Mononuclear cell (primary cell): ENCODE results near the gene ZNF692. TPM values are rescaled to one million over a fixed set of nuclear protein-coding genes. Genes with fewer than 3 reads are reported as not detected.

Source experiments
- H3K27me3 ChIP-seq: 2 replicates; pipeline ENCODE4 v1.6.0; 2011; ENCODE audit warnings: low read length, control low read depth; ENCODE audit not compliant: insufficient read depth
- H3K4me1 ChIP-seq: 2 replicates; pipeline ENCODE4 v1.5.1; 2011; ENCODE audit warnings: mild to moderate bottlenecking, low read length, control low read depth; ENCODE audit not compliant: insufficient read depth
- H3K4me3 ChIP-seq: 2 replicates; pipeline ENCODE4 v1.5.1; 2011; ENCODE audit warnings: mild to moderate bottlenecking, low read length, moderate library complexity
- H3K9me3 ChIP-seq: 2 replicates; pipeline ENCODE4 v1.5.1; 2011; ENCODE audit warnings: low read depth, mild to moderate bottlenecking, control low read depth, low read length
- total RNA-seq: library from RNA; depleted of rRNA; stranded (reverse); fragments of >200 nt; gene quantifications from one replicate; pipeline ENCODE4 v1.2.3, GENCODE V29; 2012

The ZNF692 gene
- total RNA-seq, 1 donor = 5.6 TPM

GRCh38 chr1:248858096-248858890 is 592 bp downstream of the ZNF692 start:
- Histone ChIP-seq H3K9me3 (no peaks in the 10 kb centered on the region), H3K27me3 (no peaks in the 10 kb centered on the region), H3K4me3 (peak overlapping the region; percentile 55), H3K4me1 (peaks cover 60% of the 10 kb centered on the region)

GRCh38 chr1:248857749-248858095 is 1.2 kb downstream of the ZNF692 start:
- no peaks in the 10 kb centered on the region for H3K27me3 ChIP-seq
- peaks cover 59% of the 10 kb centered on the region for H3K4me1 ChIP-seq
- peak overlapping the region; percentile 55 for H3K4me3 ChIP-seq

GRCh38 chr1:248857201-248857600 is 1.7 kb downstream of the ZNF692 start:
- Histone ChIP-seq H3K4me1 (peaks cover 58% of the 10 kb centered on the region), H3K27me3 (no peaks in the 10 kb centered on the region), H3K4me3 (no peak overlapping the region), H3K9me3 (no peaks in the 10 kb centered on the region)

More at GRCh38 chr1:248857749-248858095, 1.2 kb downstream of the ZNF692 start:
- no peaks in the 10 kb centered on the region for H3K9me3 ChIP-seq

GRCh38 chr1:248856176-248856575 is 2.7 kb downstream of the ZNF692 start:
- Histone ChIP-seq H3K4me1 (peaks cover 62% of the 10 kb centered on the region), H3K27me3 (no peaks in the 10 kb centered on the region), H3K9me3 (no peaks in the 10 kb centered on the region), H3K4me3 (no peak overlapping the region)

- Histone ChIP-seq H3K4me3 (no peak overlapping the region), H3K4me1 (peaks cover 62% of the 10 kb centered on the region), H3K9me3 (no peaks in the 10 kb centered on the region), H3K27me3 (no peaks in the 10 kb centered on the region)
These were observed 3.3 kb downstream of the ZNF692 start for GRCh38 chr1:248855580-248855979.

- H3K27me3 ChIP-seq = no peaks in the 10 kb centered on the region
- H3K4me3 ChIP-seq = no peak overlapping the region
- H3K4me1 ChIP-seq = peaks cover 49% of the 10 kb centered on the region
- H3K9me3 ChIP-seq = no peaks in the 10 kb centered on the region
These were observed 5.1 kb downstream of the ZNF692 start for GRCh38 chr1:248853663-248854375.

- no peaks in the 10 kb centered on the region for H3K27me3 ChIP-seq
- H3K9me3 ChIP-seq = no peaks in the 10 kb centered on the region
- no peak overlapping the region for H3K4me3 ChIP-seq
- H3K4me1 ChIP-seq = peaks cover 40% of the 10 kb centered on the region
These were observed 6.1 kb downstream of the ZNF692 start for GRCh38 chr1:248852481-248853405.

GRCh38 chr1:248851390-248851789 is 7.5 kb downstream of the ZNF692 start:
- Histone ChIP-seq H3K27me3 (no peaks in the 10 kb centered on the region), H3K4me1 (peaks cover 31% of the 10 kb centered on the region), H3K4me3 (no peak overlapping the region), H3K9me3 (no peaks in the 10 kb centered on the region)

GRCh38 chr1:248850536-248851251 is 8.2 kb downstream of the ZNF692 start:
- no peak overlapping the region for H3K4me3 ChIP-seq
- peaks cover 31% of the 10 kb centered on the region for H3K4me1 ChIP-seq
- H3K27me3 ChIP-seq = no peaks in the 10 kb centered on the region
- no peaks in the 10 kb centered on the region for H3K9me3 ChIP-seq

GRCh38 chr1:248850124-248850523 is 8.8 kb downstream of the ZNF692 start:
- no peaks in the 10 kb centered on the region for H3K9me3 ChIP-seq
- no peaks in the 10 kb centered on the region for H3K27me3 ChIP-seq
- H3K4me1 ChIP-seq = peaks cover 31% of the 10 kb centered on the region
- H3K4me3 ChIP-seq = no peak overlapping the region

- no peaks in the 10 kb centered on the region for H3K27me3 ChIP-seq
- H3K4me3 ChIP-seq = no peak overlapping the region
- H3K9me3 ChIP-seq = no peaks in the 10 kb centered on the region
- H3K4me1 ChIP-seq = peaks cover 27% of the 10 kb centered on the region
These were observed 9.2 kb downstream of the ZNF692 start for GRCh38 chr1:248849637-248850036.

- Histone ChIP-seq H3K4me3 (no peak overlapping the region), H3K4me1 (peaks cover 22% of the 10 kb centered on the region), H3K9me3 (no peaks in the 10 kb centered on the region), H3K27me3 (no peaks in the 10 kb centered on the region)
These were observed 9.7 kb downstream of the ZNF692 start for GRCh38 chr1:248849152-248849551.

GRCh38 chr1:248848602-248849001 is 10.3 kb downstream of the ZNF692 start:
- Histone ChIP-seq H3K4me1 (peaks cover 17% of the 10 kb centered on the region), H3K27me3 (no peaks in the 10 kb centered on the region), H3K9me3 (no peaks in the 10 kb centered on the region), H3K4me3 (no peak overlapping the region)

- H3K4me3 ChIP-seq = no peak overlapping the region
- H3K27me3 ChIP-seq = no peaks in the 10 kb centered on the region
- peaks cover 12% of the 10 kb centered on the region for H3K4me1 ChIP-seq
- no peaks in the 10 kb centered on the region for H3K9me3 ChIP-seq
These were observed 10.8 kb downstream of the ZNF692 start for GRCh38 chr1:248847956-248848561.
